B cell (primary cell): ENCODE measurements around the gene CHTF18. TPM values are rescaled to one million over a fixed set of nuclear protein-coding genes. Genes with fewer than 3 reads are reported as not detected.

ENCODE experiments used
- ATAC-seq: fragments of 200-7000 bp; cut with Tn5 transposase; one replicate; pipeline ENCODE4 v1.10.0; 2021; ENCODE audit warnings: low read depth, mild to moderate bottlenecking, moderate number of reproducible peaks, moderate library complexity
- CTCF ChIA-PET: fragments of 350-600 bp; sonication (Branson Sonifier 250); formaldehyde crosslinking; loops from one replicate; lab custom pipeline; 2021; ENCODE audit warnings: antibody characterized with exemption, inconsistent platforms; lab: Charles Lee
- POLR2A ChIA-PET: fragments of 350-600 bp; sonication (Branson Sonifier 250); formaldehyde crosslinking; loops from one replicate; lab custom pipeline; 2021; ENCODE audit warnings: antibody characterized with exemption; lab: Charles Lee
- DNase-seq: peaks from one replicate; pipeline ENCODE4 v3.0.0; 2013
- H2AFZ ChIP-seq: 2 replicates; pipeline ENCODE4 v1.6.1; 2012; ENCODE audit warnings: mild to moderate bottlenecking, low read depth, low read length; ENCODE audit not compliant: insufficient read depth, poor library complexity, severe bottlenecking
- H3K27ac ChIP-seq, 2 donors: 1 replicate in 1 of 2; 2 replicates in 1 of 2; pipeline ENCODE4 v1.5.1; 2012 to 2013; ENCODE audit warnings: low read length in 2 of 2, mild to moderate bottlenecking in 2 of 2, moderate library complexity in 1 of 2
- H3K27me3 ChIP-seq, 4 experiments: fragments of 200-600 bp in 1 of 4; sonication (generic) in 1 of 4; replicated peaks in 1 of 4; 1 replicate in 2 of 4; 2 replicates in 2 of 4; pipeline versions ENCODE4 v1.6.1 to v1.7.0; 2013 to 2016; ENCODE audit warnings: low read length in 3 of 4, mild to moderate bottlenecking in 2 of 4, mixed read lengths in 1 of 4, moderate library complexity in 1 of 4; ENCODE audit not compliant: insufficient read depth in 4 of 4, control insufficient read depth in 3 of 4; ENCODE audit errors: control extremely low read depth in 1 of 4
- H3K36me3 ChIP-seq, 2 experiments: replicated peaks in 1 of 2; 1 replicate in 1 of 2; 2 replicates in 1 of 2; pipeline versions ENCODE4 v1.6.1 to v1.7.1; 2013; ENCODE audit warnings: low read length in 1 of 2; ENCODE audit not compliant: insufficient read depth in 2 of 2, control insufficient read depth in 1 of 2; ENCODE audit errors: control extremely low read depth in 1 of 2, extremely low read depth in 1 of 2
- H3K4me1 ChIP-seq, 2 donors: fragments of 200-600 bp in 1 of 2; sonication (generic) in 1 of 2; 1 replicate in 1 of 2; 2 replicates in 1 of 2; pipeline versions ENCODE4 v1.5.1 to v1.6.1; 2013 to 2017; ENCODE audit warnings: low read length in 2 of 2; ENCODE audit not compliant: control insufficient read depth in 2 of 2, insufficient read depth in 2 of 2
- H3K4me2 ChIP-seq: replicated peaks from 2 replicates; pipeline ENCODE3; 2012; ENCODE audit warnings: mild to moderate bottlenecking, low read depth, low read length; ENCODE audit not compliant: poor library complexity, severe bottlenecking
- H3K4me3 ChIP-seq, 5 experiments: fragments of 200-600 bp in 1 of 5; sonication (generic) in 1 of 5; 1 replicate in 3 of 5; 2 replicates in 2 of 5; pipeline versions ENCODE4 v1.5.1 to v1.7.0; 2011 to 2016; ENCODE audit warnings: low read length in 4 of 5, mild to moderate bottlenecking in 4 of 5, low read depth in 2 of 5, control low read depth in 1 of 5, moderate library complexity in 1 of 5; ENCODE audit not compliant: insufficient read depth in 1 of 5; ENCODE audit errors: control extremely low read depth in 1 of 5, extremely low read depth in 1 of 5
- H3K79me2 ChIP-seq: fragments of 200-600 bp; sonication (generic); one replicate; pipeline ENCODE4 v1.6.0; 2016; ENCODE audit warnings: low read length; ENCODE audit not compliant: control insufficient read depth, insufficient read depth
- H3K9ac ChIP-seq: fragments of 200-600 bp; sonication (generic); 2 replicates; pipeline ENCODE4 v1.6.1; 2017; ENCODE audit warnings: mild to moderate bottlenecking, low read length, moderate library complexity
- H3K9me3 ChIP-seq, 3 donors: one replicate each; pipeline versions ENCODE4 v1.6.1 to v1.7.1; 2013; ENCODE audit warnings: low read length in 2 of 3; ENCODE audit not compliant: control insufficient read depth in 2 of 3, insufficient read depth in 1 of 3; ENCODE audit errors: control extremely low read depth in 1 of 3
- H4K20me1 ChIP-seq: 2 replicates; pipeline ENCODE4 v1.6.0; 2012; ENCODE audit warnings: mild to moderate bottlenecking, low read length; ENCODE audit not compliant: insufficient read depth, control insufficient read depth, poor library complexity, severe bottlenecking
- H3K27ac Mint-ChIP-seq: one replicate; pipeline ENCODE4 v1.8.0; 2021; ENCODE audit warnings: mixed read lengths
- H3K27me3 Mint-ChIP-seq: one replicate; pipeline ENCODE4 v1.8.0; 2021; ENCODE audit warnings: mixed read lengths
- H3K4me1 Mint-ChIP-seq: one replicate; pipeline ENCODE4 v1.8.0; 2021; ENCODE audit warnings: mixed read lengths
- H3K4me3 Mint-ChIP-seq: one replicate; pipeline ENCODE4 v1.8.0; 2021; ENCODE audit warnings: mixed read lengths
- H3K9me3 Mint-ChIP-seq: one replicate; pipeline ENCODE4 v1.8.0; 2022; ENCODE audit warnings: mixed read lengths; ENCODE audit not compliant: insufficient read depth
- EZH2 ChIP-seq: IDR thresholded peaks from 2 replicates; pipeline ENCODE4 v1.6.1; 2012; ENCODE audit warnings: borderline replicate concordance, low read depth, mild to moderate bottlenecking, moderate library complexity, low read length; ENCODE audit not compliant: insufficient read depth, poor library complexity, severe bottlenecking
- WGBS: methylation state at CpG from one replicate; pipeline ENCODE4 v1.1.5; 2013; ENCODE audit warnings: missing lambda C conversion rate; ENCODE audit not compliant: insufficient coverage; 5-methylcytosine and 5-hydroxymethylcytosine counted together
- intact Hi-C: fragments of 100-400 bp; cut with micrococcal nuclease; formaldehyde crosslinking; loops from one replicate; pipeline ENCODE4 v1.10.0; 2022
- polyA plus RNA-seq: library from polyadenylated mRNA; depleted of rRNA; stranded (reverse); fragments of >200 nt; gene quantifications from 2 replicates; pipeline ENCODE4 v1.2.3, GENCODE V29; 2012
- total RNA-seq, 2 donors: library from RNA; stranded (reverse); fragments of 120-200 nt in 1 of 2; gene quantifications; 1 replicate in 1 of 2; 2 replicates in 1 of 2; pipeline versions ENCODE4 v1.2.3 to v1.2.4, GENCODE V29; 2013 to 2022
- TF ChIP-seq, protein P1 (sequence below): fragments of 200-600 bp; IDR thresholded peaks from one replicate; pipeline ENCODE4 v1.8.0; 2022; ENCODE audit warnings: antibody characterized with exemption, mild to moderate bottlenecking

The CHTF18 gene
- total and polyA plus RNA-seq, 2 donors (not counting 1 experiment from before 2014, with no cell fraction given): 72.3 to 76.1 TPM

DNA sequence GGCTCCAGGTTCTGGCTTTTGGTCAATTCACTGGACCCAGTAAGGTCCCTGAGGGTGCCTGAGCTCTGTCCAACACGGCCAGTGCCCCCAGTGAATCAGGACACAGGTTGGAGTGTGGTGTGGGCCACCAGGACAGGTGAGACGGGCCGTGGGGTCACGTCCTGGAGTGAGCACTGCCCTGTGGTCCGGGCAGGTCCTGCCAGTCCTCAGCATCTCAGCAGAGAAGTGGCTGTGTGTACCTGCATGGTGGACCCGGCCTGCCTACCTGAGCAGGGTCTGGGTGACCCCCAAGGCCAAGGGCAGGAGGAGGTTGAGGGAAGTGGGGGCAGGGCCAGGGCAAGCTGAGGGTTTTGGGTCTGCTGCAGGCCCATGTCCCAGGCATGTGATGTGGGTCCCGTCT is 14.0 kb downstream of the CHTF18 start:
- Histone ChIP-seq H3K4me2 (no peak overlapping the region), H3K27me3 (peaks cover 0 to 46% (median 6%) of the 10 kb centered on the region in 4 experiments), H3K9ac (no peak overlapping the region), H4K20me1 (no peaks in the 10 kb centered on the region), H3K4me1 (peaks cover 10% of the 10 kb centered on the region in 2 donors), H3K9me3 (peaks cover 0 to 10% (median 0%) of the 10 kb centered on the region in 3 donors), H3K4me3 (no peak overlapping the region), H2AFZ (no peak overlapping the region), H3K36me3 (no peaks in the 10 kb centered on the region), H3K27ac (no peak overlapping the region), H3K79me2 (no peaks in the 10 kb centered on the region)
- POLR2A ChIA-PET: no interaction called here
- Mint-ChIP-seq H3K4me3 (no peak overlapping the region), H3K4me1 (no peaks in the 10 kb centered on the region), H3K27ac (no peak overlapping the region), H3K9me3 (no peaks in the 10 kb centered on the region), H3K27me3 (peaks cover 4% of the 10 kb centered on the region)
- TF ChIP-seq EZH2: no peak
- TF ChIP-seq, protein P1, sequence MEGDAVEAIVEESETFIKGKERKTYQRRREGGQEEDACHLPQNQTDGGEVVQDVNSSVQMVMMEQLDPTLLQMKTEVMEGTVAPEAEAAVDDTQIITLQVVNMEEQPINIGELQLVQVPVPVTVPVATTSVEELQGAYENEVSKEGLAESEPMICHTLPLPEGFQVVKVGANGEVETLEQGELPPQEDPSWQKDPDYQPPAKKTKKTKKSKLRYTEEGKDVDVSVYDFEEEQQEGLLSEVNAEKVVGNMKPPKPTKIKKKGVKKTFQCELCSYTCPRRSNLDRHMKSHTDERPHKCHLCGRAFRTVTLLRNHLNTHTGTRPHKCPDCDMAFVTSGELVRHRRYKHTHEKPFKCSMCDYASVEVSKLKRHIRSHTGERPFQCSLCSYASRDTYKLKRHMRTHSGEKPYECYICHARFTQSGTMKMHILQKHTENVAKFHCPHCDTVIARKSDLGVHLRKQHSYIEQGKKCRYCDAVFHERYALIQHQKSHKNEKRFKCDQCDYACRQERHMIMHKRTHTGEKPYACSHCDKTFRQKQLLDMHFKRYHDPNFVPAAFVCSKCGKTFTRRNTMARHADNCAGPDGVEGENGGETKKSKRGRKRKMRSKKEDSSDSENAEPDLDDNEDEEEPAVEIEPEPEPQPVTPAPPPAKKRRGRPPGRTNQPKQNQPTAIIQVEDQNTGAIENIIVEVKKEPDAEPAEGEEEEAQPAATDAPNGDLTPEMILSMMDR: no peak
- CTCF ChIA-PET: interaction anchor here (1.0 to 1.7 kb wide), 2 partner anchors 17 to 62 kb away, joined by 3 to 4 read pairs; partner anchors contain the start of gene CIAO3
- intact Hi-C loops: no loop called here
- DNase-seq: no peak
- 80% methylated on average over 7 of the region's 7 CpGs for WGBS
- no peak for ATAC-seq

DNA sequence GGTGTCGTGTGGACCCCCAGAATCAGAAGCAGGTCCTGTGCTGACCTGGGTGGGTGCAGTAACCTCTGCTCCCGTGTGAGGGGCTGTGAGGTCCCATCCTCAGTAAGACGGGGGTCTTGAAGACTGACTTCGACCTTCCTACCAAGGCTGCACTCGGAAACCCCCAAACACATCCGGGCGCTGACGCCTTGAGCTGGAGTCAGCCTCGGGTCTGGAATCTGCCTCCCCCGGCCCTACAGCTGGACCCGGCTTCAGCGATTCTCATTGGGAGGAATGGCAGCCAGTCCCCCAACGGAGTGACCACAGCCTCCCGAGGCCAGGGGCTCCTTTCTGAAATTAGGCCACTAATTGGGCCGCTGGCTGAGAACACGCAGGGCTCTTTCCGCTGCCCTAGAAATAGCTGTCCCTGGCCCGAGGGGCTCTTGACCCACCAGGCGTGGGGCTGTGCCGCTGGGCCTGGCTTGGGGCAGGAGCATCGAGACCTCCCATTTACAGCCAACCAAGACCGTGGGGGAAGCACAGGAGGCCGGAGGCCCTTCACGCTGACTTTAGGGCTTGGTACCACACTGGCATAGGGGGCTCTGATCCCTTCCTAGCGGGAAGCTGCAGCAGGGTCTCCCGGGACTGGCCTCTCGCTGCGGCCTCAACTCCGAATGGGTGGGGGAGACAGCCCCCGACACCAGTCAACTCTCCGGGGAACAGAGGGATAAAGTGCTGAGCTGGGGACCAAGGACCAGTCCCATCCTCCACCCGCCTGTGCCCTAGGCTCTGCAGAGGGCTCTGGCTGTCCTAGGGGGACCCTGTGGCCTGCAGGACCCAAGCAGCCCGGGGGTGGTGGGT is 14.7 kb downstream of the CHTF18 start:
- H3K4me2 ChIP-seq: no peak overlapping the region
- TF ChIP-seq, protein P1: no peak
- TF ChIP-seq EZH2: no peak
- H4K20me1 ChIP-seq: no peaks in the 10 kb centered on the region
- peaks cover 0 to 6% (median 0%) of the 10 kb centered on the region in 3 donors for H3K9me3 ChIP-seq
- no peaks in the 10 kb centered on the region for H3K9me3 Mint-ChIP-seq
- CTCF ChIA-PET: interaction anchor here (1.0 kb wide), 1 partner anchor 62 kb away, joined by 3 read pairs; the partner anchor contains the start of gene CIAO3
- 87% methylated on average over 31 of the region's 33 CpGs for WGBS
- ATAC-seq: no peak
- H3K27ac Mint-ChIP-seq: no peak overlapping the region
- no peak overlapping the region for H3K4me3 Mint-ChIP-seq
- no peaks in the 10 kb centered on the region for H3K36me3 ChIP-seq
- H2AFZ ChIP-seq: no peak overlapping the region
- POLR2A ChIA-PET: no interaction called here
- H3K79me2 ChIP-seq: no peaks in the 10 kb centered on the region
- peaks cover 10 to 13% of the 10 kb centered on the region in 2 donors for H3K4me1 ChIP-seq
- H3K27ac ChIP-seq: no peak overlapping the region
- peaks cover 5% of the 10 kb centered on the region for H3K4me1 Mint-ChIP-seq
- peaks cover 0 to 46% (median 6%) of the 10 kb centered on the region in 4 experiments for H3K27me3 ChIP-seq
- no peak for DNase-seq
- intact Hi-C loops: no loop called here
- no peak overlapping the region for H3K9ac ChIP-seq
- no peak overlapping the region for H3K4me3 ChIP-seq
- no peaks in the 10 kb centered on the region for H3K27me3 Mint-ChIP-seq
